Heart left ventricle (tissue), 13 donors: ENCODE results near the gene CCT2.

Experiments
- POLR2A ChIP-seq, 2 donors: fragments of 450-650 bp; IDR thresholded peaks; one replicate each; pipeline ENCODE4 v1.6.1; 2017; ENCODE audit warnings: antibody characterized with exemption in 2 of 2, mild to moderate bottlenecking in 2 of 2, moderate library complexity in 2 of 2
- TF ChIP-seq, protein P1 (sequence below), 12 donors: fragments of 200-600 bp; sonication (generic) in 4 of 12; IDR thresholded peaks; one replicate each; pipeline versions ENCODE4 v1.5.0 to v1.8.0; 2018 to 2022; ENCODE audit warnings: antibody characterized with exemption in 12 of 12, mild to moderate bottlenecking in 5 of 12
- donor health status: ischemic (EF 13 %, LVEDD 7.1; RV severe dilation, severe dysfunction).
- donor health status: DM: no; HTN: yes; CAD: no.
- donor health status: DM: no; HTN: no; CAD: no.
- donor health status: ischemic (EF 25% LVEDD 6.9; RV normal size, moderate dysfunction).
- donor health status: ischemic (EF 25% LVEDD 5.7; RV mildly dilated, moderate dysfunction).
- donor health status: ischemic (EF 35%, LVEDD 5.7; RV mildly dilated, moderate dysfunction).
- donor health status: nonischemic (EF 11% LVEDD 7.7; RV severe dilation, severe dysfunction).
- donor health status: DM: yes; HTN: yes; CAD: no.
- donor health status: PGD.
- donor health status: ischemic (EF 29% LVEDD 5.4; RV normal size, mild dysfunction).
- donor health status: nonischemic (EF 23%, LVEDD 6.1; RV moderate dilation, normal function).

GRCh38 chr12:69613351-69613750, 28.1 kb downstream of the CCT2 start:
- TF ChIP-seq, protein P1, sequence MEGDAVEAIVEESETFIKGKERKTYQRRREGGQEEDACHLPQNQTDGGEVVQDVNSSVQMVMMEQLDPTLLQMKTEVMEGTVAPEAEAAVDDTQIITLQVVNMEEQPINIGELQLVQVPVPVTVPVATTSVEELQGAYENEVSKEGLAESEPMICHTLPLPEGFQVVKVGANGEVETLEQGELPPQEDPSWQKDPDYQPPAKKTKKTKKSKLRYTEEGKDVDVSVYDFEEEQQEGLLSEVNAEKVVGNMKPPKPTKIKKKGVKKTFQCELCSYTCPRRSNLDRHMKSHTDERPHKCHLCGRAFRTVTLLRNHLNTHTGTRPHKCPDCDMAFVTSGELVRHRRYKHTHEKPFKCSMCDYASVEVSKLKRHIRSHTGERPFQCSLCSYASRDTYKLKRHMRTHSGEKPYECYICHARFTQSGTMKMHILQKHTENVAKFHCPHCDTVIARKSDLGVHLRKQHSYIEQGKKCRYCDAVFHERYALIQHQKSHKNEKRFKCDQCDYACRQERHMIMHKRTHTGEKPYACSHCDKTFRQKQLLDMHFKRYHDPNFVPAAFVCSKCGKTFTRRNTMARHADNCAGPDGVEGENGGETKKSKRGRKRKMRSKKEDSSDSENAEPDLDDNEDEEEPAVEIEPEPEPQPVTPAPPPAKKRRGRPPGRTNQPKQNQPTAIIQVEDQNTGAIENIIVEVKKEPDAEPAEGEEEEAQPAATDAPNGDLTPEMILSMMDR (IDR thresholded peaks at IDR 0.05) = no peak
- TF ChIP-seq POLR2A (IDR thresholded peaks at IDR 0.05) = no peak
